GM12878 (cell line): Measurements from ENCODE around the gene KLHL22. TPM values are rescaled to one million over a fixed set of nuclear protein-coding genes. Genes with fewer than 3 reads are reported as not detected.
"Not testable (repeated sequence)": the region's sequence is repeated elsewhere in the genome, so short reads cannot be mapped to it uniquely, and the experiment has no call there.

Experiments
- ATAC-seq: fragments of 200-7000 bp; cut with Tn5 transposase; 3 replicates; pipeline ENCODE4 v1.9.1; 2020; ENCODE audit warnings: mild to moderate bottlenecking, moderate library complexity
- BruUV-seq: library from RNA; stranded (reverse); fragments of 400-500 nt; replicated peaks from 2 replicates; lab custom pipeline; 2021; lab: Mats Ljungman, UMichigan
- CTCF ChIA-PET: fragments of 300-600 bp; sonication (Branson Sonifier 250); formaldehyde crosslinking; extraction: SDS; loops from one replicate; lab custom pipeline; 2021; ENCODE audit warnings: inconsistent platforms; lab: Yijun Ruan, JAX
- POLR2A ChIA-PET: fragments of 350-600 bp; formaldehyde crosslinking; extraction: SDS; loops from one replicate; lab custom pipeline; 2021; ENCODE audit warnings: inconsistent platforms; lab: Charles Lee
- RAD21 ChIA-PET: fragments of 300-600 bp; sonication (Branson Sonifier 250); formaldehyde crosslinking; loops from one replicate; lab custom pipeline; 2023; ENCODE audit warnings: antibody characterized with exemption; ENCODE audit not compliant: unreplicated experiment; lab: Charles Lee
- SMC1A ChIA-PET: fragments of 300-600 bp; sonication (Branson Sonifier 250); formaldehyde crosslinking; loops from one replicate; lab custom pipeline; 2023; ENCODE audit not compliant: unreplicated experiment, uncharacterized antibody; lab: Charles Lee
- DNase-seq: peaks from one replicate; pipeline ENCODE4 v3.0.0-alpha.2; 2011; ENCODE audit warnings: low read depth, low spot score
- FAIRE-seq: peaks from 3 replicates; lab custom pipeline; 2011; peaks lifted over from hg19 to GRCh38; lab: Jason Lieb, UNC
- H2AFZ ChIP-seq: 2 replicates; pipeline ENCODE4 v1.6.0; 2011; ENCODE audit warnings: low read depth, low read length, control low read depth; ENCODE audit not compliant: control insufficient read depth
- H3K27ac ChIP-seq: 2 replicates; pipeline ENCODE4 v1.5.1; 2011; ENCODE audit warnings: control low read depth; ENCODE audit not compliant: control insufficient read depth, insufficient read depth
- H3K27me3 ChIP-seq, 2 experiments: replicated peaks in 1 of 2; 2 replicates each; pipeline versions ENCODE4 v1.6.0 to v1.6.1; 2011; ENCODE audit warnings: low read length in 1 of 2; ENCODE audit not compliant: control insufficient read depth in 2 of 2, insufficient read depth in 2 of 2
- H3K36me3 ChIP-seq, 2 experiments: 2 replicates each; pipeline ENCODE4 v1.5.1; 2011; ENCODE audit warnings: low read length in 1 of 2; ENCODE audit not compliant: control insufficient read depth in 2 of 2, insufficient read depth in 2 of 2
- H3K4me1 ChIP-seq: 2 replicates; pipeline ENCODE4 v1.6.1; 2011; ENCODE audit warnings: mild to moderate bottlenecking, low read length, moderate library complexity, mixed read lengths; ENCODE audit not compliant: control insufficient read depth, insufficient read depth
- H3K4me2 ChIP-seq: 2 replicates; pipeline ENCODE4 v1.6.0; 2011; ENCODE audit warnings: control low read depth; ENCODE audit not compliant: control insufficient read depth, insufficient read depth
- H3K4me3 ChIP-seq: fragments of 200-600 bp; sonication (generic); 2 replicates; pipeline ENCODE4 v1.5.1; 2016
- H3K79me2 ChIP-seq: 2 replicates; pipeline ENCODE4 v1.6.0; 2011; ENCODE audit warnings: low read length; ENCODE audit not compliant: control insufficient read depth, insufficient read depth
- H3K9ac ChIP-seq: 2 replicates; pipeline ENCODE4 v1.8.0; 2011; ENCODE audit warnings: low read length, control low read depth, mixed read lengths; ENCODE audit not compliant: control insufficient read depth, insufficient read depth
- H3K9me3 ChIP-seq: replicated peaks from 3 replicates; pipeline ENCODE4 v1.5.1; 2011; ENCODE audit warnings: mild to moderate bottlenecking, low read length; ENCODE audit not compliant: control insufficient read depth, insufficient read depth
- H4K20me1 ChIP-seq: 2 replicates; pipeline ENCODE4 v1.6.0; 2011; ENCODE audit not compliant: control insufficient read depth, insufficient read depth
- EZH2 ChIP-seq: IDR thresholded peaks from 2 replicates; pipeline ENCODE4 v1.6.1; 2012; ENCODE audit warnings: low read depth, mild to moderate bottlenecking, control low read depth, inconsistent platforms, low read length, borderline replicate concordance; ENCODE audit not compliant: control insufficient read depth
- WGBS: methylation state at CpG from one replicate; pipeline ENCODE4 v1.1.6; 2016; ENCODE audit warnings: low lambda C conversion rate; ENCODE audit not compliant: insufficient replicate concordance, insufficient coverage; ENCODE audit errors: missing lambda C conversion rate; 5-methylcytosine and 5-hydroxymethylcytosine counted together
- in situ Hi-C: fragments of 300-500 bp; cut with MboI; formaldehyde crosslinking; loops from 9 replicates; pipeline ENCODE4 v1.14.3; 2018; ENCODE audit warnings: mixed read lengths
- intact Hi-C: fragments of 100-400 bp; cut with micrococcal nuclease; formaldehyde crosslinking; loops from one replicate; pipeline ENCODE4 v1.14.2; 2022; ENCODE audit not compliant: unreplicated experiment
- polyA plus RNA-seq, 11 experiments: library from polyadenylated mRNA; depleted of rRNA in 4 of 11; unstranded in 6 of 11; stranded (reverse) in 5 of 11; fragments of >200 nt; fragmentation: Nextera tagmentation in 4 of 11; fragmentation: Illumina TruSeq in 1 of 11; extraction: Ambion mirVana in 4 of 11; extraction: Trizol in 1 of 11; gene quantifications; 1 replicate in 1 of 11; 2 replicates in 10 of 11; pipeline versions ENCODE4 v1.2.1 to v1.2.3, GENCODE V29; 2011 to 2016; ENCODE audit warnings: inconsistent platforms in 2 of 11, missing spikeins in 2 of 11, low read depth in 1 of 11
- total RNA-seq, 4 experiments: library from RNA; depleted of rRNA in 3 of 4; stranded (reverse); fragments of >200 nt in 3 of 4; fragmentation: Illumina TruSeq in 1 of 4; extraction: Trizol in 1 of 4; gene quantifications; 2 replicates each; pipeline versions ENCODE4 v1.2.1 to v1.2.3, GENCODE V29; 2013 to 2021
- TF ChIP-seq, protein P1 (sequence below): IDR thresholded peaks from 2 replicates; pipeline ENCODE4 v1.6.1; 2011; ENCODE audit warnings: borderline replicate concordance, low read depth, mild to moderate bottlenecking, moderate library complexity, mixed read lengths, low read length; ENCODE audit not compliant: insufficient read depth; ENCODE audit errors: extremely low read length

KLHL22 gene
- total and polyA plus RNA-seq, 10 of the 15 experiments (the other 5 are each of a cell fraction or from before 2014, with no cell fraction given), result 0.06 to 22.1 (median 14.2) TPM

GRCh38 chr22:20471126-20471833 is 24.3 kb downstream of the KLHL22 start:
- DNase-seq (no peak), ATAC-seq (no peak), FAIRE-seq (no peak)
- Histone ChIP-seq H3K4me1 (no peaks in the 10 kb centered on the region; the same call in 1 of the 2 replicates), H3K4me2 (no peak overlapping the region), H3K4me3 (no peak overlapping the region), H3K27ac (no peak overlapping the region), H2AFZ (no peak overlapping the region), H3K27me3 (no peaks in the 10 kb centered on the region), H3K79me2 (no peaks in the 10 kb centered on the region), H3K36me3 (no peaks in the 10 kb centered on the region; a peak in 1 of 4 replicates), H3K9me3 (no peaks in the 10 kb centered on the region), H3K9ac (no peak overlapping the region), H4K20me1 (no peaks in the 10 kb centered on the region)
- BruUV-seq, result no TSS peak
- RAD21 ChIA-PET, result no interaction called here
- SMC1A ChIA-PET, result interaction anchor here (0.5 kb wide), 1 partner anchor 1360 kb away, joined by 3 read pairs; no protein-coding TSS in a partner anchor
- TF ChIP-seq, protein P1, sequence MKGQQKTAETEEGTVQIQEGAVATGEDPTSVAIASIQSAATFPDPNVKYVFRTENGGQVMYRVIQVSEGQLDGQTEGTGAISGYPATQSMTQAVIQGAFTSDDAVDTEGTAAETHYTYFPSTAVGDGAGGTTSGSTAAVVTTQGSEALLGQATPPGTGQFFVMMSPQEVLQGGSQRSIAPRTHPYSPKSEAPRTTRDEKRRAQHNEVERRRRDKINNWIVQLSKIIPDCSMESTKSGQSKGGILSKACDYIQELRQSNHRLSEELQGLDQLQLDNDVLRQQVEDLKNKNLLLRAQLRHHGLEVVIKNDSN, result peak; percentile 6
- TF ChIP-seq EZH2, result no peak
- POLR2A ChIA-PET, result no interaction called here
- CTCF ChIA-PET, result no interaction called here
- WGBS, result 92% methylated on average over 9 of the region's 9 CpGs
- intact Hi-C loops (no loop called here), in situ Hi-C loops (no loop called here)

- CTCF ChIA-PET, result interaction anchor here (0.6 kb wide), 1 partner anchor 318 kb away, joined by 3 read pairs; no protein-coding TSS in a partner anchor
- SMC1A ChIA-PET, ATAC-seq, H3K4me2 ChIP-seq, H2AFZ ChIP-seq, RAD21 ChIA-PET, POLR2A ChIA-PET, H3K4me3 ChIP-seq, FAIRE-seq, DNase-seq, H3K9ac ChIP-seq, in situ Hi-C loops, BruUV-seq, H3K27ac ChIP-seq, H4K20me1 ChIP-seq, H3K9me3 ChIP-seq, H3K36me3 ChIP-seq, intact Hi-C loops, H3K79me2 ChIP-seq, H3K27me3 ChIP-seq, H3K4me1 ChIP-seq: not testable (repeated sequence)
- WGBS, result 100% methylated on average over 2 of the region's 2 CpGs
Measured at GRCh38 chr22:20470525-20470924, 25.1 kb downstream of the KLHL22 start.
